ENCODE data around the gene MPPED2.
"Not testable (repeated sequence)": the region's sequence is repeated elsewhere in the genome, so short reads cannot be mapped to it uniquely, and the experiment has no call there.

Gene MPPED2

GRCh38 chr11:30579415-30580175 is 6.6 kb downstream of the MPPED2 start:
- DNase-seq (ENCODE audit: low read depth) = no peak

- DNase-seq (ENCODE audit: low read depth) = no peak
Measured at GRCh38 chr11:30578406-30578805, 7.7 kb downstream of the MPPED2 start.

GRCh38 chr11:30573951-30574350 is 12.2 kb downstream of the MPPED2 start:
- no peak for DNase-seq (ENCODE audit: low read depth)

GRCh38 chr11:30568931-30569330 is 17.2 kb downstream of the MPPED2 start:
- no peak for DNase-seq (ENCODE audit: low read depth)

- DNase-seq (ENCODE audit: low read depth) = no peak
Measured at GRCh38 chr11:30567644-30568043, 18.5 kb downstream of the MPPED2 start.

GRCh38 chr11:30567120-30567519 is 19.0 kb downstream of the MPPED2 start:
- no peak for DNase-seq (ENCODE audit: low read depth)

- no peak for DNase-seq (ENCODE audit: low read depth)
Measured at GRCh38 chr11:30566482-30566881, 19.7 kb downstream of the MPPED2 start.

GRCh38 chr11:30565027-30565426 is 21.1 kb downstream of the MPPED2 start:
- DNase-seq (ENCODE audit: low read depth) = no peak

- DNase-seq (ENCODE audit: low read depth) = no peak
Measured at GRCh38 chr11:30561691-30562415, 24.3 kb downstream of the MPPED2 start.

- DNase-seq (ENCODE audit: low read depth) = no peak
Measured at GRCh38 chr11:30560206-30561106, 25.7 kb downstream of the MPPED2 start.

- DNase-seq (ENCODE audit: low read depth) = no peak
Measured at GRCh38 chr11:30559004-30559403, 27.1 kb downstream of the MPPED2 start.

GRCh38 chr11:30554587-30554986 is 31.6 kb downstream of the MPPED2 start:
- DNase-seq (ENCODE audit: low read depth) = not testable (repeated sequence)

GRCh38 chr11:30553521-30554110 is 32.5 kb downstream of the MPPED2 start:
- no peak for DNase-seq (ENCODE audit: low read depth)

- DNase-seq (ENCODE audit: low read depth) = no peak
Measured at GRCh38 chr11:30552839-30553238, 33.3 kb downstream of the MPPED2 start.

GRCh38 chr11:30550022-30550542 is 36.1 kb downstream of the MPPED2 start:
- DNase-seq (ENCODE audit: low read depth) = no peak

- no peak for DNase-seq (ENCODE audit: low read depth)
Measured at GRCh38 chr11:30549565-30549964, 36.6 kb downstream of the MPPED2 start.

GRCh38 chr11:30546334-30546733 is 39.8 kb downstream of the MPPED2 start:
- DNase-seq (ENCODE audit: low read depth) = no peak

GRCh38 chr11:30545507-30545906 is 40.6 kb downstream of the MPPED2 start:
- DNase-seq (ENCODE audit: low read depth) = no peak

- DNase-seq (ENCODE audit: low read depth) = no peak
Measured at GRCh38 chr11:30543066-30543465, 43.1 kb downstream of the MPPED2 start.

- DNase-seq (ENCODE audit: low read depth) = no peak
Measured at GRCh38 chr11:30540781-30541180, 45.4 kb downstream of the MPPED2 start.

- DNase-seq (ENCODE audit: low read depth) = no peak
Measured at GRCh38 chr11:30538251-30538650, 47.9 kb downstream of the MPPED2 start.

- no peak for DNase-seq (ENCODE audit: low read depth)
Measured at GRCh38 chr11:30535818-30536217, 50.3 kb downstream of the MPPED2 start.
